H1 (cell line): ENCODE data around the gene ACE. TPM values are rescaled to one million over a fixed set of nuclear protein-coding genes. Genes with fewer than 3 reads are reported as not detected.

Experiments used
- CTCF ChIA-PET: fragments of 300-600 bp; sonication (Branson Sonifier 250); formaldehyde crosslinking; loops from one replicate; lab custom pipeline; 2021; ENCODE audit not compliant: partially characterized antibody; lab: Charles Lee
- POLR2A ChIA-PET: fragments of 300-600 bp; sonication (Branson Sonifier 250); formaldehyde crosslinking; loops from one replicate; lab custom pipeline; 2021; ENCODE audit warnings: inconsistent platforms; ENCODE audit not compliant: partially characterized antibody; lab: Charles Lee
- DNase-seq, 2 experiments: peaks; one replicate each; pipeline versions ENCODE4 v3.0.0 to v3.0.0-alpha.2; 2010 to 2022; ENCODE audit warnings: low spot score in 2 of 2, low read depth in 1 of 2, mixed read lengths in 1 of 2
- FAIRE-seq: peaks from 2 replicates; lab custom pipeline; 2011; peaks lifted over from hg19 to GRCh38; lab: Jason Lieb, UNC
- H2AFZ ChIP-seq: 2 replicates; pipeline ENCODE4 v1.8.1; 2012; ENCODE audit warnings: low read length, inconsistent platforms
- H2AK5ac ChIP-seq: 2 replicates; pipeline ENCODE4 v1.6.1; 2013; ENCODE audit warnings: low read depth, low read length
- H2BK120ac ChIP-seq: replicated peaks from 2 replicates; pipeline ENCODE3; 2013; ENCODE audit warnings: low read depth, low read length, inconsistent platforms
- H2BK12ac ChIP-seq: 2 replicates; pipeline ENCODE4 v1.6.1; 2013; ENCODE audit warnings: low read depth, low read length
- H2BK15ac ChIP-seq: 2 replicates; pipeline ENCODE4 v1.6.1; 2013; ENCODE audit warnings: low read length
- H2BK20ac ChIP-seq: 2 replicates; pipeline ENCODE4 v1.6.1; 2013; ENCODE audit warnings: low read length
- H2BK5ac ChIP-seq: 2 replicates; pipeline ENCODE4 v1.6.1; 2013; ENCODE audit warnings: low read depth, low read length
- H3K14ac ChIP-seq: 2 replicates; pipeline ENCODE4 v1.6.1; 2013; ENCODE audit warnings: inconsistent platforms; ENCODE audit not compliant: insufficient read length
- H3K18ac ChIP-seq: 2 replicates; pipeline ENCODE4 v1.6.1; 2013; ENCODE audit warnings: low read length; ENCODE audit errors: extremely low read depth
- H3K23ac ChIP-seq: 2 replicates; pipeline ENCODE4 v1.6.1; 2013; ENCODE audit warnings: inconsistent platforms; ENCODE audit not compliant: insufficient read length
- H3K23me2 ChIP-seq: 2 replicates; pipeline ENCODE4 v1.6.1; 2013; ENCODE audit warnings: low read depth, low read length
- H3K27ac ChIP-seq: 2 replicates; pipeline ENCODE4 v1.6.1; 2011; ENCODE audit warnings: low read depth, low read length, inconsistent platforms
- H3K27me3 ChIP-seq, 4 experiments: replicated peaks in 1 of 4; 1 replicate in 1 of 4; 2 replicates in 3 of 4; pipeline versions ENCODE4 v1.6.1 to v1.8.1; 2011 to 2013; ENCODE audit warnings: low read length in 3 of 4, mild to moderate bottlenecking in 3 of 4, inconsistent platforms in 2 of 4, mixed read lengths in 2 of 4, moderate library complexity in 1 of 4; ENCODE audit not compliant: control insufficient read depth in 3 of 4, insufficient read depth in 3 of 4; ENCODE audit errors: extremely low read depth in 1 of 4
- H3K36me3 ChIP-seq, 4 experiments: 2 replicates each; pipeline versions ENCODE4 v1.6.1 to v1.8.1; 2011 to 2013; ENCODE audit warnings: mild to moderate bottlenecking in 4 of 4, low read length in 3 of 4, moderate library complexity in 2 of 4, control low read depth in 1 of 4, inconsistent platforms in 1 of 4; ENCODE audit not compliant: insufficient read depth in 4 of 4, control insufficient read depth in 2 of 4
- H3K4ac ChIP-seq: replicated peaks from 2 replicates; pipeline ENCODE3; 2013; ENCODE audit warnings: low read length, low read depth, mixed read lengths, inconsistent platforms; ENCODE audit not compliant: insufficient read length
- H3K4me1 ChIP-seq, 4 experiments: replicated peaks in 1 of 4; 1 replicate in 1 of 4; 2 replicates in 3 of 4; pipeline versions ENCODE4 v1.6.1 to v1.8.1; 2011 to 2013; ENCODE audit warnings: low read length in 3 of 4, inconsistent platforms in 2 of 4, mixed read lengths in 1 of 4; ENCODE audit not compliant: insufficient read depth in 4 of 4, control insufficient read depth in 3 of 4
- H3K4me2 ChIP-seq, 2 experiments: 2 replicates each; pipeline versions ENCODE4 v1.6.1 to v1.8.1; 2011 to 2013; ENCODE audit warnings: low read depth in 2 of 2, low read length in 2 of 2, control low read depth in 1 of 2, inconsistent platforms in 1 of 2, mild to moderate bottlenecking in 1 of 2; ENCODE audit not compliant: insufficient read depth in 1 of 2
- H3K4me3 ChIP-seq, 4 experiments: fragments of 200-600, 300-600 bp in 1 of 4; sonication (generic), shearing (Covaris generic), sonication (Bioruptor Twin) in 1 of 4; 2 replicates each; pipeline versions ENCODE4 v1.5.1 to v1.8.1; 2011 to 2016; ENCODE audit warnings: low read length in 4 of 4, low read depth in 3 of 4, control low read depth in 2 of 4, inconsistent platforms in 2 of 4, mild to moderate bottlenecking in 2 of 4, mixed read lengths in 1 of 4, moderate library complexity in 1 of 4; ENCODE audit not compliant: insufficient read depth in 2 of 4; ENCODE audit errors: extremely low read depth in 1 of 4
- H3K56ac ChIP-seq: replicated peaks from 2 replicates; pipeline ENCODE3; 2013; ENCODE audit warnings: low read depth, mild to moderate bottlenecking, mixed read lengths, low read length, inconsistent platforms; ENCODE audit not compliant: insufficient read length
- H3K79me1 ChIP-seq: 2 replicates; pipeline ENCODE4 v1.6.1; 2013; ENCODE audit warnings: low read depth, low read length, control low read depth
- H3K79me2 ChIP-seq, 2 experiments: 2 replicates each; pipeline versions ENCODE4 v1.6.1 to v1.8.1; 2012 to 2013; ENCODE audit warnings: low read length in 2 of 2, mild to moderate bottlenecking in 2 of 2, inconsistent platforms in 1 of 2; ENCODE audit not compliant: insufficient read depth in 2 of 2, control insufficient read depth in 1 of 2
- H3K9ac ChIP-seq, 4 experiments: replicated peaks in 1 of 4; 1 replicate in 1 of 4; 2 replicates in 3 of 4; pipeline versions ENCODE4 v1.6.1 to v1.8.1; 2011 to 2013; ENCODE audit warnings: low read depth in 3 of 4, low read length in 3 of 4, control low read depth in 2 of 4, mild to moderate bottlenecking in 2 of 4, moderate library complexity in 2 of 4, inconsistent platforms in 1 of 4; ENCODE audit errors: extremely low read depth in 1 of 4
- H3K9me3 ChIP-seq, 2 experiments: 2 replicates each; pipeline versions ENCODE4 v1.6.1 to v1.8.1; 2012 to 2013; ENCODE audit warnings: mild to moderate bottlenecking in 2 of 2, moderate library complexity in 2 of 2, control low read depth in 1 of 2, inconsistent platforms in 1 of 2, low read depth in 1 of 2, low read length in 1 of 2, mixed read lengths in 1 of 2; ENCODE audit not compliant: insufficient read depth in 2 of 2
- H4K20me1 ChIP-seq, 2 experiments: replicated peaks in 1 of 2; 2 replicates each; pipeline versions ENCODE3 to v1.8.1; 2011 to 2013; ENCODE audit warnings: inconsistent platforms in 2 of 2, low read length in 2 of 2, mild to moderate bottlenecking in 1 of 2; ENCODE audit not compliant: insufficient read depth in 2 of 2, control insufficient read depth in 1 of 2
- H4K5ac ChIP-seq: 2 replicates; pipeline ENCODE4 v1.6.1; 2013; ENCODE audit warnings: low read length, low read depth, mixed read lengths, inconsistent platforms; ENCODE audit not compliant: insufficient read length
- H4K8ac ChIP-seq: 2 replicates; pipeline ENCODE4 v1.8.0; 2013; ENCODE audit warnings: mild to moderate bottlenecking, moderate library complexity, low read length, inconsistent platforms; ENCODE audit not compliant: insufficient read depth; ENCODE audit errors: extremely low read depth
- H4K91ac ChIP-seq: replicated peaks from 2 replicates; pipeline ENCODE3; 2013; ENCODE audit warnings: low read length, mixed read lengths, inconsistent platforms; ENCODE audit not compliant: insufficient read length
- WGBS, 2 experiments: shearing (Covaris generic) in 1 of 2; methylation state at CpG; one replicate each; pipeline versions ENCODE4 v1.1.6 to v1.1.7; 2013 to 2015; ENCODE audit warnings: low lambda C conversion rate in 2 of 2, mixed read lengths in 2 of 2, inconsistent platforms in 1 of 2, low coverage in 1 of 2, missing lambda C conversion rate in 1 of 2; ENCODE audit not compliant: insufficient replicate concordance in 2 of 2, insufficient coverage in 1 of 2, insufficient read length in 1 of 2; ENCODE audit errors: extremely low coverage in 1 of 2, missing lambda C conversion rate in 1 of 2; 5-methylcytosine and 5-hydroxymethylcytosine counted together
- polyA plus RNA-seq, 7 experiments: library from polyadenylated mRNA; depleted of rRNA in 3 of 7; stranded (reverse) in 5 of 7; unstranded in 2 of 7; fragments of >200 nt in 5 of 7; fragments of 200-250 nt in 2 of 7; gene quantifications; 1 replicate in 5 of 7; 2 replicates in 1 of 7; 4 replicates in 1 of 7; pipeline versions ENCODE4 v1.2.1 to v1.2.3, GENCODE V29; 2011 to 2013; ENCODE audit warnings: missing spikeins in 2 of 7, mixed read lengths in 2 of 7
- total RNA-seq: library from RNA; stranded (reverse); fragmentation: NEBNext Ultra II Directional; extraction: Animal tissue kit (Norgen Biotek cat#: 25700); gene quantifications from 2 replicates; pipeline ENCODE4 v1.2.1, GENCODE V29; 2021

The ACE gene
- total and polyA plus RNA-seq, 2 of the 8 experiments (the other 6 are each of a cell fraction or from before 2014, with no cell fraction given), result 2.5 to 5.5 TPM

DNA sequence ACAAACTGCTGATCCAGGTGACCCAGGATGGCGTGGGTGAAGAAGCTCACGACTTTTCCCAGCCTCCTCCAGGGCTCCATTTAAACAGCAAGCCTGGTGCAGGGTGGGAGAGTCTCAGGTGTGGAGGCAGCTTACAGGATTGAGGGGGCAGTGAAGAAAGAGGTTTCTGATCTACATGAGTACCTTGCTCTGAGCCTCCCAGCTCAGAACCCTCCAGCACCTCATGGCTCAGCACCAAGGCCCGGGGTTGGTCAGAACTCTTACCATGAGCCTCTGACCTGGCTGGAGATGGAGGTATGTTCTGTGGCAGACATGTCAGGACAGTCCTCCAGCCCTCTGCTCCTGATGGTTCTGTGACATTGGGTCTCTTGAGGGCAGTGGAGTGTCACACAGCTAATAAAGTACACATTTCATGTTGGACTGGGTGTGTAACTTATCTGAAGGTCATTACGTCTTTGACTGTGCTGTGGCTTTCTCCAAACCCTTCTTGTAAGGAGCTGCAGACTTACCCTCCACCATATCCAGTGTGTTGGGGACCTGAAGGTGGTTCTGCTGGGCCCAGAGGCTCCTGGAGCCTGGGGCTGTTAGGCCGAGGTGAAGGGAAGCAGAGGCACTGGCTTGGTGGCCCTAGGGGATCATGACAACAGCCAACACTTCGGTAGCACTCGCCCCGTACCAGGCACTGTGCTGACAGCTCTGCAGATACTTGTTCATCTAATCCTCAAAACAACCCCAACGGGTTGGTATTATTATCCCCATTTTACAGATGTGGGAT lies 69.6 kb downstream of the ACE start:
- H3K79me2 ChIP-seq, result peaks cover 0 to 6% of the 10 kb centered on the region in 2 experiments; a peak in 2 of 4 replicates
- no peak overlapping the region for H2BK120ac ChIP-seq
- no peak overlapping the region for H3K4me2 ChIP-seq
- H2BK12ac ChIP-seq, result no peak overlapping the region
- H4K8ac ChIP-seq, result no peak overlapping the region
- no peak overlapping the region for H2AFZ ChIP-seq
- H2BK5ac ChIP-seq, result no peak overlapping the region
- peaks cover 0 to 2% of the 10 kb centered on the region in 2 experiments for H4K20me1 ChIP-seq
- H3K14ac ChIP-seq, result no peak overlapping the region
- no peak overlapping the region for H3K18ac ChIP-seq
- no peaks in the 10 kb centered on the region for H3K27me3 ChIP-seq
- H2AK5ac ChIP-seq, result no peak overlapping the region
- CTCF ChIA-PET, result interaction anchor here (0.8 to 1.4 kb wide), 6 partner anchors 9 to 100 kb away, joined by 3 to 5 read pairs (median 4); partner anchors contain the start of gene CYB561
- POLR2A ChIA-PET, result interaction anchor here (1.4 kb wide), 1 partner anchor 15 kb away, joined by 5 read pairs; no protein-coding TSS in a partner anchor
- no peak overlapping the region for H2BK20ac ChIP-seq
- H3K4ac ChIP-seq, result no peak overlapping the region
- H3K36me3 ChIP-seq, result no peaks in the 10 kb centered on the region
- no peak overlapping the region for H3K56ac ChIP-seq
- FAIRE-seq, result no peak
- H3K23me2 ChIP-seq, result peaks cover 9% of the 10 kb centered on the region; the same call in 1 of the 2 replicates
- DNase-seq, result no peak
- H3K23ac ChIP-seq, result no peak overlapping the region
- no peaks in the 10 kb centered on the region for H3K79me1 ChIP-seq
- no peak overlapping the region for H3K27ac ChIP-seq
- H2BK15ac ChIP-seq, result no peak overlapping the region
- H3K9ac ChIP-seq, result no peak overlapping the region
- no peak overlapping the region for H4K5ac ChIP-seq
- 84% methylated on average over 9 of the region's 9 CpGs; no CpG with 5 or more reads in 1 of the 2 experiments for WGBS, 2 experiments
- H3K4me3 ChIP-seq, result no peak overlapping the region
- peaks cover 0 to 9% (median 5%) of the 10 kb centered on the region in 4 experiments; a peak in 5 of 7 replicates for H3K4me1 ChIP-seq
- no peak overlapping the region for H4K91ac ChIP-seq
- H3K9me3 ChIP-seq, result no peaks in the 10 kb centered on the region
